HepG2 (cell line): Measurements from ENCODE around the gene SLC25A45. TPM values are rescaled to one million over a fixed set of nuclear protein-coding genes. Genes with fewer than 3 reads are reported as not detected.

Source experiments
- CEBPG ChIP-seq: IDR thresholded peaks from 2 replicates; pipeline ENCODE4 v1.6.1; 2016
- ETV6 ChIP-seq: sonication (generic); formaldehyde crosslinking; conservative IDR thresholded peaks from 2 replicates; pipeline ENCODE4 v1.4.0; 2020; ENCODE audit warnings: missing genetic modification reagents
- FOXA3 ChIP-seq: IDR thresholded peaks from 2 replicates; pipeline ENCODE4 v1.6.1; 2016; ENCODE audit warnings: missing genetic modification reagents, missing compliant biosample characterization
- HES4 ChIP-seq: sonication (generic); formaldehyde crosslinking; IDR thresholded peaks from 2 replicates; pipeline ENCODE4 v1.9.0; 2021; ENCODE audit warnings: mild to moderate bottlenecking, missing genetic modification reagents, borderline replicate concordance
- KDM3A ChIP-seq: IDR thresholded peaks from 2 replicates; pipeline ENCODE4 v1.6.1; 2018; ENCODE audit warnings: low read depth, missing compliant biosample characterization
- MXD1 ChIP-seq: sonication (generic); formaldehyde crosslinking; IDR thresholded peaks from 2 replicates; pipeline ENCODE4 v1.4.0; 2020; ENCODE audit warnings: mild to moderate bottlenecking, missing genetic modification reagents
- NFIC ChIP-seq: IDR thresholded peaks from 2 replicates; pipeline ENCODE4 v1.6.1; 2012; ENCODE audit warnings: mild to moderate bottlenecking, low read length, inconsistent platforms
- NFYC ChIP-seq: IDR thresholded peaks from 2 replicates; pipeline ENCODE4 v1.6.1; 2016; ENCODE audit warnings: missing genetic modification reagents, missing compliant biosample characterization
- NR1H2 ChIP-seq: sonication (generic); formaldehyde crosslinking; IDR thresholded peaks from 2 replicates; pipeline ENCODE4 v1.8.1; 2022; ENCODE audit warnings: low read depth, missing genetic modification reagents, borderline replicate concordance
- PATZ1 ChIP-seq: sonication (generic); formaldehyde crosslinking; IDR thresholded peaks from 2 replicates; pipeline ENCODE4 v1.4.0; 2020; ENCODE audit warnings: missing genetic modification reagents
- RAD21 ChIP-seq: fragments of 450-650 bp; formaldehyde crosslinking; IDR thresholded peaks from 2 replicates; pipeline ENCODE4 v1.5.0; 2020; ENCODE audit warnings: mild to moderate bottlenecking
- SCMH1 ChIP-seq: sonication (generic); formaldehyde crosslinking; IDR thresholded peaks from 2 replicates; pipeline ENCODE4 v1.9.0; 2021; ENCODE audit warnings: missing genetic modification reagents, mild to moderate bottlenecking, borderline replicate concordance
- SOX6 ChIP-seq, 2 experiments: fragments of 450-650 bp in 1 of 2; sonication (generic) in 1 of 2; formaldehyde crosslinking in 1 of 2; IDR thresholded peaks; 2 replicates each; pipeline versions ENCODE4 v1.4.0 to v1.6.1; 2017 to 2020; ENCODE audit warnings: antibody characterized with exemption in 1 of 2, mild to moderate bottlenecking in 1 of 2, missing genetic modification reagents in 1 of 2
- SYNCRIP ChIP-seq: fragments of 200-400 bp; formaldehyde crosslinking; IDR thresholded peaks from 2 replicates; pipeline ENCODE4 v1.6.1; 2018; ENCODE audit warnings: mild to moderate bottlenecking, low read depth, low read length; ENCODE audit not compliant: insufficient read depth
- TEF ChIP-seq: sonication (generic); formaldehyde crosslinking; IDR thresholded peaks from 2 replicates; pipeline ENCODE4 v1.5.0; 2020; ENCODE audit warnings: missing genetic modification reagents
- ZBTB21 ChIP-seq: sonication (generic); formaldehyde crosslinking; IDR thresholded peaks from 2 replicates; pipeline ENCODE4 v1.4.0; 2020; ENCODE audit warnings: missing genetic modification reagents
- ZNF12 ChIP-seq: sonication (generic); formaldehyde crosslinking; IDR thresholded peaks from 2 replicates; pipeline ENCODE4 v1.5.0; 2020; ENCODE audit warnings: missing genetic modification reagents
- ZNF234 ChIP-seq: sonication (generic); formaldehyde crosslinking; conservative IDR thresholded peaks from 2 replicates; pipeline ENCODE4 v1.5.1; 2020; ENCODE audit warnings: mild to moderate bottlenecking, missing genetic modification reagents
- ZNF282 ChIP-seq: fragments of 450-650 bp; IDR thresholded peaks from 2 replicates; pipeline ENCODE4 v1.6.1; 2018; ENCODE audit not compliant: partially characterized antibody
- ZNF660 ChIP-seq: sonication (generic); formaldehyde crosslinking; IDR thresholded peaks from 2 replicates; pipeline ENCODE4 v1.5.1; 2020; ENCODE audit warnings: mild to moderate bottlenecking, low read depth, missing genetic modification reagents, borderline replicate concordance
- polyA plus RNA-seq, 8 experiments: library from polyadenylated mRNA; depleted of rRNA in 3 of 8; stranded (reverse) in 7 of 8; unstranded in 1 of 8; fragments of >200 nt; fragmentation: Illumina TruSeq in 4 of 8; extraction: Trizol in 4 of 8; gene quantifications; 2 replicates each; pipeline versions ENCODE4 v1.2.1 to v1.2.3, GENCODE V29; 2011 to 2016; ENCODE audit warnings: low read depth in 4 of 8, missing spikeins in 1 of 8, mixed read lengths in 1 of 8; ENCODE audit not compliant: insufficient read depth in 1 of 8
- total RNA-seq, 5 experiments: library from RNA; depleted of rRNA; stranded (reverse); fragments of >200 nt; fragmentation: Illumina TruSeq; extraction: Trizol; gene quantifications; 2 replicates each; pipeline ENCODE4 v1.2.3, GENCODE V29; 2016; ENCODE audit warnings: low read depth in 1 of 5
- TF ChIP-seq, protein P1 (sequence below): sonication (generic); formaldehyde crosslinking; IDR thresholded peaks from 2 replicates; pipeline ENCODE4 v1.5.1; 2020; ENCODE audit warnings: missing genetic modification reagents, mild to moderate bottlenecking, borderline replicate concordance

Gene SLC25A45
- total and polyA plus RNA-seq, 2 of the 13 experiments (the other 11 are each of a cell fraction or from before 2014, with no cell fraction given): 1.2 to 3.4 TPM

- no peak for TF ChIP-seq HES4
- no peak; the same call in 1 of the 2 replicates for TF ChIP-seq ZBTB21 (CRISPR knock-in tag)
- peak; percentile 93 for TF ChIP-seq PATZ1 (CRISPR knock-in tag)
- no peak for TF ChIP-seq ZNF234 (CRISPR knock-in tag)
- TF ChIP-seq, protein P1, sequence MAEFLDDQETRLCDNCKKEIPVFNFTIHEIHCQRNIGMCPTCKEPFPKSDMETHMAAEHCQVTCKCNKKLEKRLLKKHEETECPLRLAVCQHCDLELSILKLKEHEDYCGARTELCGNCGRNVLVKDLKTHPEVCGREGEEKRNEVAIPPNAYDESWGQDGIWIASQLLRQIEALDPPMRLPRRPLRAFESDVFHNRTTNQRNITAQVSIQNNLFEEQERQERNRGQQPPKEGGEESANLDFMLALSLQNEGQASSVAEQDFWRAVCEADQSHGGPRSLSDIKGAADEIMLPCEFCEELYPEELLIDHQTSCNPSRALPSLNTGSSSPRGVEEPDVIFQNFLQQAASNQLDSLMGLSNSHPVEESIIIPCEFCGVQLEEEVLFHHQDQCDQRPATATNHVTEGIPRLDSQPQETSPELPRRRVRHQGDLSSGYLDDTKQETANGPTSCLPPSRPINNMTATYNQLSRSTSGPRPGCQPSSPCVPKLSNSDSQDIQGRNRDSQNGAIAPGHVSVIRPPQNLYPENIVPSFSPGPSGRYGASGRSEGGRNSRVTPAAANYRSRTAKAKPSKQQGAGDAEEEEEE: no peak
- TF ChIP-seq FOXA3: peak; percentile 65
- TF ChIP-seq SCMH1: no peak
- TF ChIP-seq ZNF660 (CRISPR knock-in tag): no peak
- TF ChIP-seq NFIC: no peak
- no peak for TF ChIP-seq SYNCRIP
- TF ChIP-seq NFYC (CRISPR knock-in tag): no peak
- no peak for TF ChIP-seq RAD21 (CRISPR knock-in tag)
- TF ChIP-seq KDM3A (CRISPR knock-in tag): no peak
- peak; percentile 80 for TF ChIP-seq CEBPG (CRISPR knock-in tag)
- TF ChIP-seq MXD1 (CRISPR knock-in tag): no peak; the same call in 1 of the 2 replicates
- TF ChIP-seq ZNF12: no peak
- no peak for TF ChIP-seq NR1H2 (CRISPR knock-in tag)
- TF ChIP-seq ETV6 (CRISPR knock-in tag): peak; percentile 60; the same call in 1 of the 2 replicates
- TF ChIP-seq TEF (CRISPR knock-in tag): no peak
- TF ChIP-seq SOX6 (IDR thresholded peaks at IDR 0.05): no peak
- TF ChIP-seq SOX6 (CRISPR knock-in tag; IDR thresholded peaks at IDR 0.05): peak; percentile 53; the same call in 1 of the 2 replicates
- TF ChIP-seq ZNF282: no peak
Measured at GRCh38 chr11:65420979-65421793, 38.7 kb upstream of the SLC25A45 start (continued).
